Neural cell (in vitro differentiated cells): ENCODE measurements around the gene C17orf78. TPM values are rescaled to one million over a fixed set of nuclear protein-coding genes. Genes with fewer than 3 reads are reported as not detected.

Experiments
- H2AFZ ChIP-seq: fragments of 200-600, 300-800 bp; sonication (generic), shearing (Covaris generic); 2 replicates; pipeline ENCODE4 v1.6.0; 2014; ENCODE audit warnings: low read depth, mild to moderate bottlenecking, antibody characterized with exemption, low read length, moderate library complexity
- H3F3A ChIP-seq: fragments of 200-600 bp; shearing (Covaris generic); 2 replicates; pipeline ENCODE4 v1.6.1; 2016; ENCODE audit warnings: mild to moderate bottlenecking, moderate library complexity, mixed read lengths, antibody characterized with exemption, low read length; ENCODE audit not compliant: insufficient read depth, poor library complexity, severe bottlenecking
- H3K27ac ChIP-seq: fragments of 200-600, 300-800 bp; sonication (generic), shearing (Covaris generic); 2 replicates; pipeline ENCODE4 v1.5.1; 2014; ENCODE audit warnings: mild to moderate bottlenecking, low read length, moderate library complexity
- H3K27me3 ChIP-seq: fragments of 300-800, 200-600 bp; sonication (generic), shearing (Covaris generic); 2 replicates; pipeline ENCODE4 v1.6.0; 2014; ENCODE audit warnings: mild to moderate bottlenecking, low read depth, low read length, moderate library complexity; ENCODE audit not compliant: insufficient read depth
- H3K36me3 ChIP-seq: fragments of 300-800, 200-600 bp; sonication (generic), shearing (Covaris generic); 2 replicates; pipeline ENCODE4 v1.5.1; 2014; ENCODE audit warnings: mild to moderate bottlenecking, antibody characterized with exemption, low read length, moderate library complexity; ENCODE audit not compliant: insufficient read depth
- H3K4me2 ChIP-seq: fragments of 300-800, 200-600 bp; sonication (generic), shearing (Covaris generic); 2 replicates; pipeline ENCODE4 v1.6.0; 2014; ENCODE audit warnings: mild to moderate bottlenecking, low read length
- H3K4me3 ChIP-seq: fragments of 300-800, 200-600 bp; sonication (generic), shearing (Covaris generic); 2 replicates; pipeline ENCODE4 v1.5.1; 2014; ENCODE audit warnings: mild to moderate bottlenecking, low read length, moderate library complexity
- H3K79me2 ChIP-seq: fragments of 200-600 bp; shearing (Covaris generic); replicated peaks from 2 replicates; pipeline ENCODE4 v1.6.0; 2014; ENCODE audit warnings: mild to moderate bottlenecking, low read length, moderate library complexity; ENCODE audit not compliant: insufficient read depth
- H3K9ac ChIP-seq: fragments of 300-800, 200-600 bp; sonication (generic), shearing (Covaris generic); 2 replicates; pipeline ENCODE4 v1.6.1; 2016; ENCODE audit warnings: mild to moderate bottlenecking, low read length, mixed read lengths
- H3K9me2 ChIP-seq: fragments of 200-600 bp; shearing (Covaris generic); 2 replicates; pipeline ENCODE4 v1.6.1; 2016; ENCODE audit warnings: mild to moderate bottlenecking, low read length, mixed read lengths; ENCODE audit not compliant: insufficient read depth
- H3K9me3 ChIP-seq: fragments of 200-600, 300-800 bp; sonication (generic), shearing (Covaris generic); 2 replicates; pipeline ENCODE4 v1.6.1; 2016; ENCODE audit warnings: mild to moderate bottlenecking, mixed run types, low read length, moderate library complexity, mixed read lengths
- H4K20me1 ChIP-seq: fragments of 200-600 bp; shearing (Covaris generic); 2 replicates; pipeline ENCODE4 v1.6.1; 2016; ENCODE audit warnings: mild to moderate bottlenecking, mixed run types; ENCODE audit not compliant: insufficient read depth
- CTCF ChIP-seq: fragments of 450-650 bp; IDR thresholded peaks from 2 replicates; pipeline ENCODE4 v1.5.1; 2014; ENCODE audit warnings: antibody characterized with exemption, mild to moderate bottlenecking, moderate library complexity; ENCODE audit not compliant: poor library complexity, severe bottlenecking
- EP300 ChIP-seq: fragments of 450-650 bp; conservative IDR thresholded peaks from 2 replicates; pipeline ENCODE4 v1.6.1; 2014; ENCODE audit warnings: antibody characterized with exemption, mild to moderate bottlenecking, moderate library complexity; ENCODE audit not compliant: poor library complexity, severe bottlenecking
- EZH2 ChIP-seq: fragments of 200-600, 300-800 bp; shearing (Covaris generic), sonication (generic); IDR thresholded peaks from 2 replicates; pipeline ENCODE4 v1.6.1; 2014; ENCODE audit warnings: antibody characterized with exemption, low read length, borderline replicate concordance, mild to moderate bottlenecking; ENCODE audit not compliant: insufficient read depth, poor library complexity, severe bottlenecking
- MXI1 ChIP-seq: fragments of 450-650 bp; conservative IDR thresholded peaks from 2 replicates; pipeline ENCODE4 v1.6.1; 2014; ENCODE audit warnings: antibody characterized with exemption, mild to moderate bottlenecking; ENCODE audit not compliant: poor library complexity, severe bottlenecking
- POLR2AphosphoS5 ChIP-seq: IDR thresholded peaks from 2 replicates; pipeline ENCODE4 v1.6.1; 2012
- RAD21 ChIP-seq: fragments of 450-650 bp; conservative IDR thresholded peaks from 2 replicates; pipeline ENCODE4 v1.6.1; 2014; ENCODE audit warnings: antibody characterized with exemption, mild to moderate bottlenecking, moderate library complexity
- SMC3 ChIP-seq: fragments of 450-650 bp; conservative IDR thresholded peaks from 2 replicates; pipeline ENCODE4 v1.6.1; 2014; ENCODE audit warnings: antibody characterized with exemption, mild to moderate bottlenecking, moderate library complexity; ENCODE audit not compliant: poor library complexity
- TAF1 ChIP-seq: IDR thresholded peaks from 2 replicates; pipeline ENCODE4 v1.6.1; 2012; ENCODE audit warnings: low read depth
- polyA plus RNA-seq: library from polyadenylated mRNA; depleted of rRNA; stranded (reverse); fragments of >200 nt; gene quantifications from 2 replicates; pipeline ENCODE4 v1.2.3, GENCODE V29; 2014
- TF ChIP-seq, protein P1 (sequence below): IDR thresholded peaks from 2 replicates; pipeline ENCODE4 v1.6.1; 2012; ENCODE audit warnings: borderline replicate concordance

Gene C17orf78
- polyA plus RNA-seq, 1 donor from 2014 or later = not detected

DNA sequence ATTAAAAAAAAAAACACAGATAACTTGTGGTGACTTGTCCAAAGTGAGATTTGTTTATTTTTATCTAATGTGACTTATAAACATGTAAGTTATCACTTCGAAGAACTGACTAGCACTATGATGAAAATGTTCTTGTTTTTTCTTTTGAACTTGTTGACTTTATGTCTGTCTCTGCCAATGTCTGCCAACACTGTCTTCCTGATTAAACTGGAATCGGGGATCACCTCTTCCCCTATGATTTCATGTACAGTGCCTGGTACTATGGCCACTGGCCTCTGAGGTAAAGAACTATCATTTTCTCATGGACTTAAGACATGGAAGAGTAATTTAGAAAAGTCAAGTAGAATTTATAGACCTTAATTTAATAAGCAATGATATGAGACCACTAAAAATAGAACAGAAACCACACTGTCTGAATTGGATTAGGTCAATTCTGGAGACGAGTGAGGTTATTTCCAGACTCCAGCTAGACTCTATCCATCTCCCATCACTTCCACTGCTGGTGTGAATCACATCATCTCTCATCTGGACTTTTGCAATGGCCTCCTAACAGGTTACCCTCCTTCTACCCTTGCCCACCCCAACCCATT, 8.9 kb downstream of the C17orf78 start:
- Histone ChIP-seq H2AFZ (no peak overlapping the region), H3K9me2 (no peaks in the 10 kb centered on the region), H3F3A (no peaks in the 10 kb centered on the region), H3K4me3 (no peak overlapping the region), H4K20me1 (no peaks in the 10 kb centered on the region), H3K36me3 (no peaks in the 10 kb centered on the region), H3K9ac (no peak overlapping the region), H3K9me3 (no peaks in the 10 kb centered on the region), H3K4me2 (no peak overlapping the region), H3K27ac (no peak overlapping the region), H3K79me2 (no peaks in the 10 kb centered on the region), H3K27me3 (no peaks in the 10 kb centered on the region)
- TF ChIP-seq EP300 = no peak
- TF ChIP-seq EZH2 = no peak
- TF ChIP-seq, protein P1, sequence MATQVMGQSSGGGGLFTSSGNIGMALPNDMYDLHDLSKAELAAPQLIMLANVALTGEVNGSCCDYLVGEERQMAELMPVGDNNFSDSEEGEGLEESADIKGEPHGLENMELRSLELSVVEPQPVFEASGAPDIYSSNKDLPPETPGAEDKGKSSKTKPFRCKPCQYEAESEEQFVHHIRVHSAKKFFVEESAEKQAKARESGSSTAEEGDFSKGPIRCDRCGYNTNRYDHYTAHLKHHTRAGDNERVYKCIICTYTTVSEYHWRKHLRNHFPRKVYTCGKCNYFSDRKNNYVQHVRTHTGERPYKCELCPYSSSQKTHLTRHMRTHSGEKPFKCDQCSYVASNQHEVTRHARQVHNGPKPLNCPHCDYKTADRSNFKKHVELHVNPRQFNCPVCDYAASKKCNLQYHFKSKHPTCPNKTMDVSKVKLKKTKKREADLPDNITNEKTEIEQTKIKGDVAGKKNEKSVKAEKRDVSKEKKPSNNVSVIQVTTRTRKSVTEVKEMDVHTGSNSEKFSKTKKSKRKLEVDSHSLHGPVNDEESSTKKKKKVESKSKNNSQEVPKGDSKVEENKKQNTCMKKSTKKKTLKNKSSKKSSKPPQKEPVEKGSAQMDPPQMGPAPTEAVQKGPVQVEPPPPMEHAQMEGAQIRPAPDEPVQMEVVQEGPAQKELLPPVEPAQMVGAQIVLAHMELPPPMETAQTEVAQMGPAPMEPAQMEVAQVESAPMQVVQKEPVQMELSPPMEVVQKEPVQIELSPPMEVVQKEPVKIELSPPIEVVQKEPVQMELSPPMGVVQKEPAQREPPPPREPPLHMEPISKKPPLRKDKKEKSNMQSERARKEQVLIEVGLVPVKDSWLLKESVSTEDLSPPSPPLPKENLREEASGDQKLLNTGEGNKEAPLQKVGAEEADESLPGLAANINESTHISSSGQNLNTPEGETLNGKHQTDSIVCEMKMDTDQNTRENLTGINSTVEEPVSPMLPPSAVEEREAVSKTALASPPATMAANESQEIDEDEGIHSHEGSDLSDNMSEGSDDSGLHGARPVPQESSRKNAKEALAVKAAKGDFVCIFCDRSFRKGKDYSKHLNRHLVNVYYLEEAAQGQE = no peak
- no peak for TF ChIP-seq TAF1
- no peak for TF ChIP-seq SMC3
- TF ChIP-seq RAD21 = no peak
- TF ChIP-seq CTCF = no peak
- TF ChIP-seq MXI1 = no peak
- TF ChIP-seq POLR2AphosphoS5 = no peak

DNA sequence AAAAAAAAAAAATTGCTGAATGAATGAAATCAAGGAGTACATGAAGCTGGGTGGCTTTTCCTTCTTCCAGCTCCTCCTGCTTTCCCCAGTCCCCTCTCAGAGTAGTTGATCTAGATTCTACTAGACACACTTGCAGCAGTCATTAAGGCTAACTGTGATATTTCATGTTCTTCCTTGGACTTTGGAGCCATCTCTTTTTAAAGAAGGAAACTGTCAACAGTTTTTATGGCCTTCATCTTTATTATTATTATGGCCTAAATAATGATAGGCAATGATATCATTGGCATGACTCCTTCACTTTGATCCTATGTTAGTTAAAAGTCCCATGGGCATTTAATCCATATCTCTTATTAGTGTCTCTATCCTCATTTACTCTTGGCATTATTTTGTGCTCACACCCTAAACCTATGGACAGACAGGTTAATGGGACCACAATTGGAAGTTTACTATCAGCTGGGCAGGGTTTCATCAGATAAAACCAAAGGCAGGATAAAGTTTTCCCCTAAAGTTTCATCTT, 9.7 kb downstream of the C17orf78 start:
- Histone ChIP-seq H2AFZ (no peak overlapping the region), H3K27ac (no peak overlapping the region), H3K9me2 (no peaks in the 10 kb centered on the region), H3K27me3 (no peaks in the 10 kb centered on the region), H4K20me1 (no peaks in the 10 kb centered on the region), H3K79me2 (no peaks in the 10 kb centered on the region), H3F3A (no peaks in the 10 kb centered on the region), H3K4me3 (no peak overlapping the region), H3K4me2 (no peak overlapping the region), H3K9ac (no peak overlapping the region), H3K9me3 (no peaks in the 10 kb centered on the region), H3K36me3 (no peaks in the 10 kb centered on the region)
- TF ChIP-seq, protein P1 = no peak
- no peak for TF ChIP-seq RAD21
- no peak for TF ChIP-seq CTCF
- TF ChIP-seq SMC3 = no peak
- no peak for TF ChIP-seq MXI1
- no peak for TF ChIP-seq TAF1
- TF ChIP-seq POLR2AphosphoS5 = no peak
- TF ChIP-seq EZH2 = no peak
